ENCODE data around the gene PLCG2. TPM values are rescaled to one million over a fixed set of nuclear protein-coding genes. Genes with fewer than 3 reads are reported as not detected.

PLCG2 gene
- total RNA-seq, 6 experiments from 2014 or later, result 11.1 to 23.1 (median 17.7) TPM

DNA sequence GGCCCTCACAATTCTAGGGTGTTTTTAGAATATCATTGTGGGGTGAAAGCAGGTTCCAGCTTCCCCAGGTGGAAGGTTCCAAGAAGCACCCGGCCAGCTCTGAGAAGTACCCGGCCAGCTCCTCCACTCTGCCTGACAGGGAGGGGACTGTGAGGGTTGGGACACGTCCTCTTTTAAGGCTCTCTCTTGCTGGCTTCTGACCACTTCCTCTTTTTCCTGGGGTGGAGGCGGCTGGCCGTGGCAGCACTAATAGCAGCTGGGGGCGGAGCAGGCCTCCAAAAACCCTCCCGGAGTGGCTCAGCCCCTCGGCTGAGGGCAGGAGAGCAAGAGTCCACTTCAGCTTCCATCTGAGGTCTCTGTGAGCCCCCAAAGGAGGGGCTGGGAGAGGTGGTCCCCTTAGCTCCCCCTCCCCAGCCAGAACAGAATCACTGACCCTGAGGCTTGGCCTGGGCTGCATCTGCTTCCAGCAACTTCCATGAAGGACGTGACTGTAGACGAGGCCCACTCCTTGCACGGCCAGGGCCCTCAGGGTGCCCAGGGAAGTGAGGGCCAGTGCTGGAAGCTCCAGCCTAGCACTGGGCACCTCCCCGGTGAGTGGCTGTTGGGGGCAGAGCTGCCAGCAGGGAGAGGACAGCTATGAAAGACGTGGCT, 26.7 kb upstream of the PLCG2 start:
- intact Hi-C loops (cut with DNase I), result no loop called here
- no peaks in the 10 kb centered on the region for H3K4me1 ChIP-seq
- TF ChIP-seq POLR2A (IDR thresholded peaks at IDR 0.05), result no peak
- TF ChIP-seq, protein P1, sequence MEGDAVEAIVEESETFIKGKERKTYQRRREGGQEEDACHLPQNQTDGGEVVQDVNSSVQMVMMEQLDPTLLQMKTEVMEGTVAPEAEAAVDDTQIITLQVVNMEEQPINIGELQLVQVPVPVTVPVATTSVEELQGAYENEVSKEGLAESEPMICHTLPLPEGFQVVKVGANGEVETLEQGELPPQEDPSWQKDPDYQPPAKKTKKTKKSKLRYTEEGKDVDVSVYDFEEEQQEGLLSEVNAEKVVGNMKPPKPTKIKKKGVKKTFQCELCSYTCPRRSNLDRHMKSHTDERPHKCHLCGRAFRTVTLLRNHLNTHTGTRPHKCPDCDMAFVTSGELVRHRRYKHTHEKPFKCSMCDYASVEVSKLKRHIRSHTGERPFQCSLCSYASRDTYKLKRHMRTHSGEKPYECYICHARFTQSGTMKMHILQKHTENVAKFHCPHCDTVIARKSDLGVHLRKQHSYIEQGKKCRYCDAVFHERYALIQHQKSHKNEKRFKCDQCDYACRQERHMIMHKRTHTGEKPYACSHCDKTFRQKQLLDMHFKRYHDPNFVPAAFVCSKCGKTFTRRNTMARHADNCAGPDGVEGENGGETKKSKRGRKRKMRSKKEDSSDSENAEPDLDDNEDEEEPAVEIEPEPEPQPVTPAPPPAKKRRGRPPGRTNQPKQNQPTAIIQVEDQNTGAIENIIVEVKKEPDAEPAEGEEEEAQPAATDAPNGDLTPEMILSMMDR (IDR thresholded peaks at IDR 0.05), result no peak
- no peaks in the 10 kb centered on the region for H3K36me3 ChIP-seq
- no peak overlapping the region for H3K4me3 ChIP-seq
- H3K27ac ChIP-seq, result peak overlapping the region in 2 of 3 donors; percentile 47 to 60
- H3K9me3 ChIP-seq, result no peaks in the 10 kb centered on the region
- ATAC-seq, result peak; percentile 73 to 90 (median 81)
- 61% methylated on average over 3 of the region's 13 CpGs for WGBS (ENCODE audit: insufficient coverage, low coverage, low lambda C conversion rate, missing lambda C conversion rate)
- peak; percentile 58 to 79 (median 63) for DNase-seq
- H3K27me3 ChIP-seq, result no peaks in the 10 kb centered on the region

DNA sequence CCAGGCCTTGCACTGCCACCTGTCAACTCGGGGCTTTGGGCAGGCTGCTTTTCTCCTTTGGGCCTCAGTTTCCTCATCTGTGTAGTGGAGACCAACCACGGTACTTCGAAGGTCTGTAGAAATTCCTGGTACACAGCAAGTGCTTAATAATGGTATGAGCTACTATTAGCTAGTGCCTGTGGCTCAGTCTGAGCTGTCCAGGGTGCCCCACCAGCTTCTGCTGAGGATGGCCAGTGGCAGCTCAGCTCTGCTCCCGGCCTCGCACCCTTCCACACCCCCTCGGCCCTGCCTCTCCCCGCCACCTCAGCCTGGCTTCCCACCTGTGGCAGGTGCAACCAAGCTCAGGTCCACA, 26.2 kb upstream of the PLCG2 start:
- no peaks in the 10 kb centered on the region for H3K36me3 ChIP-seq
- WGBS (ENCODE audit: insufficient coverage, low coverage, low lambda C conversion rate, missing lambda C conversion rate), result 87% methylated on average over 3 of the region's 7 CpGs
- peak overlapping the region in 2 of 3 donors; percentile 47 to 60 for H3K27ac ChIP-seq
- H3K27me3 ChIP-seq, result no peaks in the 10 kb centered on the region
- TF ChIP-seq, protein P1 (IDR thresholded peaks at IDR 0.05), result no peak
- no peak for TF ChIP-seq POLR2A (IDR thresholded peaks at IDR 0.05)
- no peaks in the 10 kb centered on the region for H3K9me3 ChIP-seq
- H3K4me3 ChIP-seq, result no peak overlapping the region
- intact Hi-C loops (cut with DNase I), result no loop called here
- no peaks in the 10 kb centered on the region for H3K4me1 ChIP-seq
- no peak for DNase-seq
- ATAC-seq, result no peak

DNA sequence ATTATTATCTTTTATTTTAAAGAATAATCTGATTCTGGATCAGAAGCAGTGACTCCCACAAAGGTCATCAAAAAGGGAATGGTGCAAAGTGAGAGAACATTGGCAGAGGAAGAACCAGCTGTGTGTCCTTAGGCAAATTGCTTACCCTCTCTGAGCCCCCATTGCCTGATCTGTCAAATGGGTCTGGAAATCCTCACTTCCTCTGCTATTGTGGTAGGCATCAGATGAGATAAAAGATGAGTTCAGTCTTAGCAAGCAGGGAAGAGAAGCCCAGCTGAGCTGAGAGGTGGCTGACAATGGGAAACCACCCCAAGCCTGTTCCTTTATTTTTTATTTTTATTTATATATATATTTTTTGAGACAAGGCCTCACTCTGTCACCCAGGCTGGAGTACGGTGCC, 24.2 kb upstream of the PLCG2 start:
- TF ChIP-seq POLR2A (IDR thresholded peaks at IDR 0.05), result no peak
- TF ChIP-seq, protein P1 (IDR thresholded peaks at IDR 0.05), result no peak
- Histone ChIP-seq H3K36me3 (no peaks in the 10 kb centered on the region), H3K27ac (no peak overlapping the region), H3K9me3 (no peaks in the 10 kb centered on the region), H3K4me1 (no peaks in the 10 kb centered on the region), H3K27me3 (no peaks in the 10 kb centered on the region), H3K4me3 (no peak overlapping the region)
- intact Hi-C loops (cut with DNase I), result no loop called here
- WGBS (ENCODE audit: insufficient coverage, low coverage, low lambda C conversion rate, missing lambda C conversion rate), result 86% methylated on average over 1 of the region's 1 CpG
- ATAC-seq (no peak), DNase-seq (no peak)

DNA sequence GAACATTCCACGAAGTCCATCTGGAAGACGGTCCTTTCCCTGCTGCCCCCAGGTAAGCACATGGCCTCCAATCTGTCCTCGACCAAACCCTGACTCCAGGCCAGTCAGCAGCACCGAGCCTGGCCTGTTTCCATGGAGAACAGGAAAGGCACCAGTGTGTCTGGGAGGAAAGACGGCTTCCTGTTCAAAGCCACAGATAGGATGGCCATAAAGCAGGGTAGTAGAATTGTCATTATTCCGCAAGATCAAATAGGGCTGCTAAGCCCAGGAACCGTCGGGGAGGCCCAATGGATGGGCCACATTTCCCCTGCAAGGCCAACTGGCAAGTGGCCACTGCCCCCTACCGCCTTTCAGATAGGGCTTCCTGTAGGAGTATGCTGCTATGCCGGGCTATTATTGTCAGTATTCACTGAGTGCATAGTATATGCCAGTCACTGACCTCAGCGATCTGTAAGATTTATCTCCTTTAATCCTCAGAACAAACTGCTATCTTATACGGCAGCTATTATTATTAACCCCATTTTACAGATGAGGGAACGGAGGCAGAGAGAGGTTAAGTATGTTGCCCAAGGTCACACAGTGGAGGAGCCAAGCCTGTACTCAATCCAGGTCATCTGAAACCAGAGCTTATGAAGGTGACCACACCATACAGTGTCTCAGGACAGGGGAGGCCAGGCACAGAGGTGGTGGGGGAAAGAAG, 23.0 kb upstream of the PLCG2 start:
- ATAC-seq (peak; percentile 46 to 66 (median 60)), DNase-seq (no peak)
- no peak for TF ChIP-seq POLR2A (IDR thresholded peaks at IDR 0.05)
- TF ChIP-seq, protein P1 (IDR thresholded peaks at IDR 0.05), result no peak
- Histone ChIP-seq H3K9me3 (no peaks in the 10 kb centered on the region), H3K4me1 (no peaks in the 10 kb centered on the region), H3K4me3 (no peak overlapping the region), H3K36me3 (no peaks in the 10 kb centered on the region), H3K27me3 (no peaks in the 10 kb centered on the region), H3K27ac (no peak overlapping the region)
- 34% methylated on average over 9 of the region's 13 CpGs for WGBS (ENCODE audit: insufficient coverage, low coverage, low lambda C conversion rate, missing lambda C conversion rate)
- intact Hi-C loops (cut with DNase I), result no loop called here
